ENCODE data around the gene WBP1.
"Not testable (repeated sequence)": the region's sequence is repeated elsewhere in the genome, so short reads cannot be mapped to it uniquely, and the experiment has no call there.

Gene WBP1

DNA sequence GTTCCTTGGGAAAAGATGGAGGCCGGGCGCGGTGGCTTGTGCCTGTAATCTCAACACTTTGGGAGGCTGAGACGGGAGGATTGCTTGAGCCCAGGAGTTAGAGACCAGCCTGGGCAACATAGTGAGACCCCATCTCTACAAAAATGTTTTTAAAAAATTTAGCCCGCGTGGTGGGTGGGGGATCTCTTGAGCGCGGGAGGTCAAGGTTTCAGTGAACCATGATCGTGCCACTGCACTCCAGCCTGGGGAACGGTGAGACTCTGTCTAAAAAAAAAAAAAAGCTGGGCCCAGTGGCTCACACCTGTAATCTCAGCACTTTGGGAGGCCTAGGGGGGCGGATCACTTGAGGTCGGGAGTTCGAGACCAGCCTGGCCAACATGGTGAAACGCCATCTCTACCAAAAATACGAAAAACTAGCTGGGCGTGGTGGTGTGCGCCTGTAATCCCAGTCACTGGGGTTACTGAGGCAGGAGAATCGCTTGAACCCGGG is 25.5 kb downstream of the WBP1 start:
- not testable (repeated sequence) for DNase-seq

DNA sequence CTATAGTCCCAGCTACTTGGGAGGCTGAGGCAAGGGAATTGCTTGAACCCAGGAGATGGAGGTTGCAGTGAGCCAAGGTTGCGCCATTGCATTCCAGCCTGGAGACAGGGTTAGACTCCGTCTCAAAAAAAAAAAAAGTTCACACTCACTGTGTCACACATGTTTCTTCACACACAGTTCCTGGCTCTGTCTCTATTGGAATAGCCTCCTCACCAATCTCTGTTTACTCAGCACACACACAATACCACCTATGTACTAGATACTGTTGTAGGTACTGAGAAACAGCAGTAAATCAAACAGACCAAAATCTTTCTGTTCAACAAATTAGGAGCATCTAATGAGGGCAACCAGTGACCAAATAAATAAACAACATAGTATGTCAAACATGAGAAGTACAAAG is 27.9 kb downstream of the WBP1 start:
- DNase-seq, result no peak

DNA sequence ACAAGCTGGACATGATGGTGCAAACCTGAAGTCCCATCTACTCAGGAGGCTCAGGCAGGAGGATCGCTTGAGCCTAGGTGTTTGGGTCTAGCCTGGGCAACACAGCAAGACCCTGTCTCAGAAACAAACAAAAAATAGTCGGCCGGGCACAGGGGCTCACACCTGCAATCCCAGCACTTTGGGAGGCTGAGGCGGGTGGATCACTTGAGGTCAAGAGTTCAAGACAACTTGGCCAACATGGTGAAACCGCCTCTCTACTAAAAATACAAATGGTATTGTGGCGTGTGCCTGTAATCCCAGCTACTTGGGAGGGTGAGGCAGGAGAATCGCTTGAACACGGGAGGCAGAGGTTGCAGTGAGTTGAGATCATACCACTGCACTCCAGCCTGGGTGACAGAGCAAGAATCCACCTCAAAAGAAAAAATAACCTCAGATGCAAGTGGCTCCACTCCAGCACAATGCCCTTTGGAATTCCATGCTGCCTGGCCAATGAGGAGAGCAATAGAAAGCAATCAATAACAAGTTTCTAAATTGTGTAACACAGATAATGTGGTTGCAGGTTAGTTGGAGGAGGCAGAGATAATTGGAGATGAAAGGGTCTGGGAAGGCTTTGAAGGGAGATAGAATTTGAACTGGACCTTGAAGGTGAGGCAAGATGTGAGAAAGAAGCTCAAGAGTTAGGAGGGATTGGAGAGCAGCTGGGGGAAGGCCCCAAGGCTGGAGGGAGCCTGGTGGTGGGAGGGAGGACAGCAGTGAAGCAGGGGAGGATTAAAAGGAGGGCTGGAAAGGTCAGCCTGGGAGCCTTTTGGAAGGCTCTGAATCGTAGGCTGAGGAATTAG is 30.6 kb downstream of the WBP1 start:
- no peak for DNase-seq

DNA sequence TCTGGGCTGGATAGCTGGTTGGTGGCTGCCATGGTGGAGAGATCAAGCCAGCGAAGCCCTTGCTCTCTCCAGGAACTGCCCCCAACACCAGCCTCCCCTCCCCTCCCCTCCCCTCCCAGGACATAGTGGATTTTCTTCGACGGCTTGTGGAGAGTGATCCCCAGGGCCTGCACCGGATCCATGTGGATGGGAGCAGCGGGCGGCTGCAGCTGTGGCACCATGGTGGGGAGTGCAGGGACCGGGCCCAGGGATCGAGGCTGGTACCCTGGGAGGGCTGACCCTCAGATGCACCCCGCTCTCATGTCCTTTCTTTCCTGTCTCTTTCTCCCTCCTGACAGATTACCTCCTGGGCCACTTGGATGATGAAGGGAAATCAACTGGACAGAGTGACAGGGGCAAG is 31.7 kb downstream of the WBP1 start:
- no peak for DNase-seq

DNA sequence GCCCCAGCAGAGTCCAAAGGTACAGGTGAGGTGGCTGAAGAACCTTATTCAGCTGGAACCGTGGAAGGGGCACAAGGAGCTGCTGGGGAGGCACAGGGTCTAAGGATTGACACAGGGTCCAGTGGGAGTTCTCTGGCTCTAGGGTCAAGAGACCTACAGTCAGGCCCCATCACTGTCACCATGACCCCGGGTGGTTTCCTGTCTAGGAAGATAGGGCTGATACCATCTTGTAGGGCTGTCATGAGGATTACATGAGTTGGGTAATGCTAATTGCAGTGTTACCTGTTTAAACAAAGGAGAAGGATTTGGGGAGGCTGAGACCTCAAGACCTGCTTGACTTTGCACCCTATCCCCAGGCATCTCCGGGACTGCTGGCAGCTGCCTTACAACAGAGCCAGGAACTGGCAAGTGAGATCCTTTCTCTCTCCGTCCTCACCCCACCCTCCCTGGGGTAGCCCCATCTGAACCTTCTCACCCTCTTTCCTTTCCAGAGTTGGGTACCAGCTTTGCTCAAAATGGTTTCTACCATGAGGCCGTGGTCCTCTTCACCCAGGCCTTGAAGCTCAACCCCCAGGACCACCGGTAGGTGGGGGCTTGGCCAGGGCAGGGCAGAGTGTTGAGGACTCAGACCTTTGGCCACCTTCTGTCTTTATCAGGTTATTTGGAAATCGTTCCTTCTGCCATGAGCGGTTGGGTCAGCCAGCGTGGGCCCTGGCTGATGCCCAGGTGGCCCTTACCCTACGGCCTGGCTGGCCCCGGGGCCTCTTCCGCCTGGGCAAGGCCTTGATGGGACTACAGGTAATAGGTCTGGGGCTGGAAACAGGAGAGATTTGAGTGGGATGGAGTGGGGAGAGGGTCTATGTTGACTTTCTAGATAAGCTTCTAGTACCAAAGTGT is 33.7 kb downstream of the WBP1 start:
- DNase-seq, result no peak

DNA sequence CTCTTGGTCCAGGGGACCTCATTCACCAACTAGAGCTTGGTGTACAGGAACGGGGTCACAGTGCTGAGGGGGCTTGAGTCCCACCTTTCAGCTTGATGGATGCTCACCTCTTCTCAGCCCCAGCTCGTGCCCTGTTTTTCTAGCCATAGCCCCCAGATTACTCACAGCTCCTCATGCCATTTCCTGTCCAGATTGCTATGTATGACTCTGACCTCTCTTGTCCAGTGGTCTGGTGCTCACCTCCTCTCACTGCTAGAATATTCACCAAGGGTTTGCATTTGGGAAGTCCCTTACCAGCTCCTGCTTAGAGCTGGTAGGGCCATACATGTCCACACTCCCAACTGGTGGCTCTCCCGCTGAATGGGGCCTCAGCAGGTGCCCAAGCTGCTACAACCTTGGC is 35.3 kb downstream of the WBP1 start:
- no peak for DNase-seq

DNA sequence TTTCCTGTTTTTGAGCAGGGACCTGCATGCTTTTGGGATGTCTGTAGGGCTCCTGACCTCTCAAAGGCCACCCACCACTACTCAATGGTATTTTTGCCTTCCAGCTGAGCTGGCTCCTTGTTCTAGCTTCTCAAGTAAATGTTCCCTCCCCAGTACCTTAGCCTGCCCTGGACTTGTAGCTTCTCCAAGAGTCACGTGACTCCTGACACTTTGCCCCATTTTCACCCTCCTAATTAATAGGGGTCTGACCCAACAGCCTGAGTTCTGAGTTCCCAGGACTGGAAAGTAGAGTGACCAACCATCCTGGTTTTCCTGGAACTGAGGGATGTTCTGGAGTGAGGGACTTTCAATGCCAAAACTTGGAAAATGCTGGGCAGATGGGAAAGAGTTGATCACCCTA is 37.2 kb downstream of the WBP1 start:
- DNase-seq, result no peak

DNA sequence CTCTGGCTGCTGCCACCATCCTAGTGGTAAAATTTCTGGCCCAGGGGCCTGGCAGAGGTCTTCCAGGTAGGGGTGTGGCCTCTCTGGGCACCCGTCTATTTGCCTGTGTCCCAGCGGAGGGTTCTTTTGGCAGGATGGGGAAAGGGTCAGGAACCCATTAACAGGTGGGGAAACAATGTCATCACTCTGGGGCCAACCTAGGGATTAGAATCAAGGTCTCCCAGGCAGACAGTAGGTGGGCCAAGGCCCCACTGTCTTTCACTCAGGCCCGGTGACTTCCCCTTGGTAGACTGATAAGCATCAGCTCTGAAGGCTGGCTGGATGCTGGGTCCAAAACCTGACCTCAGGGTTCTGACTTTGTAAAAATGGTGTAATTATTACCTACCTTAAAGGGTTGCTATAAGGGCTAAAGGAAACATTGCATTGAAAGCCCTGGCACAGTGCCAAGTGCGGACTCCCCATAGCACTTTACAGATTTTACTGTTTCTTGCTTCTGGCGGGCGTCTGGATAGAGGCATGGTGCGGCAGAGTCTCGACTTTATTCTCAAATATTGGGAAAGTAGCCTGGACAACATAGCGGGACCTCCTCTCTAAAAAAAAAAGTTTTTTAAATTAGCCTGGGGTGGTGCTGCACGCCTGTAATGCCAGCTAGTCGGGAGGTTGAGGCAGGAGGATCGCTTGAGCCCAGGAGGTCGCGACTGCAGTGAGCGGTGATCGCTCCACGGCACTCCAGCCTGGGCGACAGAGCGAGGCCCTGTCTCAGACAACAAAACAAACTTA is 38.9 kb downstream of the WBP1 start:
- DNase-seq, result peak; percentile 56

DNA sequence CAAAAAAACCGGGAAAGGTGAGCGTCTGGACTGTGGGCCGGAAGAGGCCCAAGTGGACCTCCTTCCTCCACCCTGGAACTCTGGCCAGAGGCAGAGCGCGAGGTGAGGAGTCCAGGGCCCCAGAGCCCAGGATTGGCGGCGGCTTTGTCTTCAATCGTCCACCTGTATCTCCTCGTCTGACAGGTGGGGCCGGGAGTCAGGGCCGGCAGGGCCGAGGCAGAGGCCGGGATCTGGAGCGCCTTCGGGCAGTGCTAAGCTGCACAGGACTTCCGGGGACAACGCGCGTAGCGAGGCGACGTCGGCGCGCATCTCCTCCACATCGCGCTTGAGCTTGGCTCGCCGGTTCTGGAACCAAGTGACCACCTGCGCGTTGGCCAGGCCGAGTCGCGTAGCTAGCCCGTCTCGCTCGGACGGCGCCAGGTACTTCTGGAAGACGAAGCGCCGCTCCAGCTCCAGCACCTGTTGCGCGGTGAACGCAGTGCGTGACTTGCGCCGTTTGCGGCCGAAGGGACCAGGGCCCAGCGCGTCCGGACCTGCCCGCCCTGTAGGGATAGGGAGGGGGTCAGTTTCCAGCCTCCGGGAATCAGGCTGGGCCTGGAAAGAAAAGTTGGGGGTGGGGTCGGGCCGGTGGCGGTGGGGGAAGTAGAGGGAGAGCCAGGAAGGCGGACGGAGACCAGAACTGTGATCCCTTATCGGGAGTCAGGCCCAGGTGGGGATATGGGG is 39.7 kb downstream of the WBP1 start:
- peak; percentile 53 for DNase-seq

DNA sequence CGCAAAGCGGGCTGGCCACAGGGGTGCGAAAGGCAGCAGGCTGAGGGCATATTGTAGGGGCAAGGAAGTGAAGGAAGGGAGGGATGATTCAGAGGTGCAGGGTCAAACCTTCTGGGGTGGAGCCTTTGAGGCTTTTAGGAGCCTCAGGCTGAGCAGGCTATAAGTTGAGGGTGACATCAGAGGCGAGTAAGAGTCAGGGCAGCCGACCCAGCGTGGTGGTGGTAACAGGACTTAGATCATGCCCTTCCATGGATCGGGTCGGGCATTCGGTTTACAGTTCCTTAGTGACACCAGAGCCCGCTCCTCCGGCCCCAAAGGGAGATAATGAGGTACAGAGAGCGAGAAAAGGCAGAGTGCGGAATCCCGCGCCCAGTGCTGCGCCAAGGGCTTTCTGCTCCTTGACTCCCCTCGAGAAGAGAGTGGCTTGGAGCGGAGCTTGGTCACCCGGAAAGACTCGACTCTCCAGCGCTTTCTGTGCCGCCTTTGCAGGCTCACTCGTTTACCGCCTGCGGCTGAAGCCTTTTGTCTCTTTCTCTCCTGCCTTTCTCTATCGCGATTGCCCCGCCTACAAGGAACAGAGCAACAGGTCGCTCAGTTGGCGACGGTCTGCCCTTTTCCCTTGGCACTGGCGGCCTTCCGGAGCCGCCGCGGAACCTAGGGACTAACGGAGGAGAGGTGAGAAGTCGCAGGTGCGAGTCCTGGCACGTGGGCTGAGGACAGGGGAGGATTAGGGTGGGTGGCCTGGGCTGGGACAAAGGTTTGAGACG is 40.4 kb downstream of the WBP1 start:
- peak; percentile 58 for DNase-seq

DNA sequence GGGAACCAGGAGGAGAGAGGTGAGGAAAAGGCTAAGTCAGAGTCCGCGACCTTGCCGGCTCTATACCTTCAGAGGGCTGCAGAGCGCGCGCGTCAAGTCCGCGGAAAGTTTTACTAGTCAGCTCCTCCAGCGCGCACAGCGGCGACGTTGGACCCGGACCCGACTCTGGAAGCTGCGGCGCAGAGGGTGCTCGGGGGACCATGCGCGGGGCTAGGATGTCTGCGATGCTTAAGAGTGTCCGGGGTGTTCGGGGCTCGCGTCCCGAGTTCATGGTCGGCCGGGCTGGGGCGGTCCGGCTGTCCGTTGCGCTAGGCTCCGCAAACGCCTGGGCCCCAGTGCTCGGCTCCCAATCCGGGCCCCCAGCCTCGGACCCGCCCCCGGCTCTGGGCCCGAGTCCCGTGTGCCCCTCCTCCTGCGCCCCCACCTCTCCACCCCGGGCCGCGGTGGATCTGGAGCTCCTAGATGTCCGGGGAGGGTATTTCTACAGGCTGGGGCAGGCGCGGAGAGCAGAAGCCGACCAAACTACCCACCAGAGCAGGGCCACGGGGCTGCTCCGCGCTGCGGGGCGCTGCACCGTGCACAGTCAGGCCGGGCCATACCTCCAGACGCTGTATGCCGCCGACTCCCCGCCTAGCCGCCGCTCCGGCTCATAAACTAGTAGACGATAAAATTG is 41.2 kb downstream of the WBP1 start, which contains the start of gene LBX2:
Gene LBX2, minus strand, starts transcription at position 337 of the 673 bp plus-strand sequence. Its CDS starts 66 bp downstream, at position 271.
- peak; percentile 67 for DNase-seq

DNA sequence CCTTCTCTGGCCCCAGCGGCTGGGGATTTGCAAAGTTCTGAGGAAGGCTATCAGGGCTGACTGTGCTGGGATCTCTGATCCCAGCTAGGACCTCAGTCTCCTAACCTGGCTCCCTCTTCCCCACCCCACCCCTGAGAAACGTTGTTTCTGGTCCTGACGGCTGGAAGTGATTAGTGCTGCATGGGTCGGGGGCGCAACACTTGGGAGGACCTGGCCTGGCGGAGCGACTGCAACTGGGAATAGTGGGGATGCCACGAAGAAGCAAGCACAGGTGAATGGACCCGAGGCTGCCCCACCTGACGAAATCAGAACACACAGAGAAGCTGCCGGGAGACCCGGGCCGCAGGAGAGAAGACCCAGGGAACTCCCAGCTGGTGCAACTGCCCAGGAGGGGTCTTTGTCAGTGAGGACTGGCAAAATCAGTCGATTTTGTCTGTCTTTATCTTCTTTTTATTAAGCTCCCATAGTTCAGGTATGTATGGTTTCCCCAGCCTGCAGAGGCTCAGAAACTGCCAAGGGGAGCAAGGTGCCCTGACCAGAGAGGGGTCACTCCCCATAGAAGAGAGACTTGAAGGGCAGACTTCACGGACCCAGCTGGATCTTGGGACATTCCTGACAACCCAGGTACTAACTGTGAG is 41.8 kb downstream of the WBP1 start:
- no peak for DNase-seq

DNA sequence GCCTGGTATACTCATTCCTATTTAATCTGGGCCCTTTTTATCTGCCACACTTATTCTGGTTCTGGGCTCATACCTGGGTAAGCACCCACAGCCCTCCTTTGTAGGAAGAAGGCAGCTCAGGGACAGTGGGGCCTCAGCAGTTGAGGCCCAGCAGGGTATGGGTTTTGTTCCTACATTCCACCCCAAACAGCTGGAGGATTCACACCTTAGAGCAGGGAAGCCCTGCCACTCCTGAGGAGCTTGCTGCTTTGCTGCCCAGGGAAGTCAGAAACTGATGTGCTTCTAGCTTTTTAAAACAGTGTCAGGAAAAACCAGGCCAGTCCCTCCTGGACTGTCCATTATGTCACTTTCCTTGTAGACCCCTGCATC is 42.3 kb downstream of the WBP1 start:
- no peak for DNase-seq

DNA sequence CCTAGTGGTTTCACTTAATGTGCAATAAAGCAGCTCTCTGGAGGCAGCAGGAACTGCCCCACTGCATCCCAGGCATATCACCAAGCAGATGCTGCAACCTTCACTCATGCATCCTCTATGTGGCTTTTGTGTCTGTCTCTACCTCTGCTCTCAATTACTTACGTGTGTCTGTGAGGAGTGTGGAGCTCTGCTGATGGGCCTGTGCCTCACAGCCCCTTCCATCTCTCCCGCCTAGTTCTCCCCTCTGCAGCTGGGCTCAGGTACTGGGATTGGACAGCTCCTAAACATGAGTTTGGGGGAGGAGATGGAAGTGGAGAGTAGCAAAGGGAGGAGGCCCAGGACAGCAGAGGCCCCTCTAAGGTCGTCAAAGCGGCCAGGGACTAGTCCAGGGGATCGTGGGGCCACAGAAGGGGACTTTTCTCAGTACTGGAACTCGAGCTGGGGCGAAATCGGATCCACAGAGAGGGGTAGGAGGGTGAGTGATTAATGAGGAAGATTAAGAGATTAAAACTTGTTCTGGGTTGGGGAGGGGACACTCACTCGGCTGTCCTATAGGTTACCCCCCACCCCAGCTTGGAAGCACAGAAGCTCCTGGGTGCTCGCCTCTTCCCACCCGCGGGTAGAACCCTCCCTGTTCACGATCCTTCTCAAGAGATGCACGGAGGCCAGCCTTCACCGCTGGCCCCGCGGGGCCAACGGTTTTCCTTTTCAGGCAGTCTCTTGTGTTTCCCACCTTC is 43.3 kb downstream of the WBP1 start:
- DNase-seq, result peak; percentile 48

DNA sequence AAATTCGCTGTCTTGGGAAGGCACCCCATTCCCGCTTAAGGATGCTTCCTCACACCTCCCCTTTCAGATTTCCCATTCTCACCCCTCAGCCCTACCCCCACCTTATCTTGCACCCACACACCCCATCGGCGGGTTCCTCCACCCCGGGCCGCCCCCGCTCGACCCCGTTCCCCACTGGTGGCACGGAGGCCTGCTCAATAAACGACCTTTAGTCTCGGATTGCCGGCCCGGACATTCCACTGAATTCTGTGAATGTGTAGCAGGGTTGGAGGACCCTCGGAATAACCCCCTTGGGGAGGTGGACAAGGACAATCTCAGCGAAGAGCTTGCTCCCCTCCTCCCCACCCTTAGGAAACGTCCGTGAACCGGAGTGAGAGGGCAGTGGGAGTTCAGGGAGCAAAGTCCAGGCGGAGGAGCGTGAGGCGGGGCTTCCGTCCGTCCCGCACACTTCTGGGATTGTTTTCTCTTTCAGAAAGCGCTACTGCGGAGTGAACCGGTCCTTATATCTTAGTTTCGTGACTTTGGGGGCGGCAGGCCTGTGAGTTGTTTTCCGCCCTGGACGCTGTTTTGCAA is 44.0 kb downstream of the WBP1 start:
- DNase-seq, result no peak

DNA sequence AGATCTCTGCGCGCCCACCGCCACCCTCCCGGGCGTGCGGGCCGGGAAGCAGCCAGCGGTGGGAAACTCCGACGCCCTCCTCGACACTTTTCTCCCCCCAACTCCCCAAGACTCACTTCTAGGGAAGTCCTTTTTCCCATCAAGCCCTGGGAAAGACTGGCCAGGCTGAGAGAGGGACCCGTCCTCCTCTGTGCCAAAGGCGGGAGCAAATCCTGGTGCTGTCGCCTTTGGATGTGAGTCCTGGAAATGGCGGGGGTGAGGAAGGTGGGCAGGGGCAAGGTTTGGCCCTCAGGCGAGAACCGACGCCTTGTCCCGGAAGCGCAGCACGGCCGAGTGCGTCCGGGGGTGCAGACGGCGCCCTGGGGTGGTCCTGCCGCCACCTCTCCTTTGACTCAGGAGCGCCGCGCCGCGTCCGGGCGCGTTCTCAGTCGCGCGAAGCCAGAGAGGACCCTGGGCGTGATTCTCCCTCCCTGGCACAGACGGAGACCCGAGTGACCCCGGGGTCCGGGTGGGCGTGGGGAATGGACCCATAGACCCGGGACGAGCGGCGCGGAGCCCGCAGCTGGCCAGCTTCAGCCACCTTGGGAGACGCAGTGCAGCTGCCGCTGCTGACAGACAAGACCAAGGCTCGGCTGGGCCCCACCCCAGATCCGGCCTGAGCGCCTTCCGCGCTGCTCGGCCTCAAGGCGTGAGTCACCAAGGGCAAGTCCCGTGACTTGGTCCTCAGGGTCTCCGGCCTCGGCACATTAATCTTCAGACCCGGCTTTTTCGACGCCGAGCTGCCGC is 44.7 kb downstream of the WBP1 start:
- DNase-seq, result peak; percentile 80

DNA sequence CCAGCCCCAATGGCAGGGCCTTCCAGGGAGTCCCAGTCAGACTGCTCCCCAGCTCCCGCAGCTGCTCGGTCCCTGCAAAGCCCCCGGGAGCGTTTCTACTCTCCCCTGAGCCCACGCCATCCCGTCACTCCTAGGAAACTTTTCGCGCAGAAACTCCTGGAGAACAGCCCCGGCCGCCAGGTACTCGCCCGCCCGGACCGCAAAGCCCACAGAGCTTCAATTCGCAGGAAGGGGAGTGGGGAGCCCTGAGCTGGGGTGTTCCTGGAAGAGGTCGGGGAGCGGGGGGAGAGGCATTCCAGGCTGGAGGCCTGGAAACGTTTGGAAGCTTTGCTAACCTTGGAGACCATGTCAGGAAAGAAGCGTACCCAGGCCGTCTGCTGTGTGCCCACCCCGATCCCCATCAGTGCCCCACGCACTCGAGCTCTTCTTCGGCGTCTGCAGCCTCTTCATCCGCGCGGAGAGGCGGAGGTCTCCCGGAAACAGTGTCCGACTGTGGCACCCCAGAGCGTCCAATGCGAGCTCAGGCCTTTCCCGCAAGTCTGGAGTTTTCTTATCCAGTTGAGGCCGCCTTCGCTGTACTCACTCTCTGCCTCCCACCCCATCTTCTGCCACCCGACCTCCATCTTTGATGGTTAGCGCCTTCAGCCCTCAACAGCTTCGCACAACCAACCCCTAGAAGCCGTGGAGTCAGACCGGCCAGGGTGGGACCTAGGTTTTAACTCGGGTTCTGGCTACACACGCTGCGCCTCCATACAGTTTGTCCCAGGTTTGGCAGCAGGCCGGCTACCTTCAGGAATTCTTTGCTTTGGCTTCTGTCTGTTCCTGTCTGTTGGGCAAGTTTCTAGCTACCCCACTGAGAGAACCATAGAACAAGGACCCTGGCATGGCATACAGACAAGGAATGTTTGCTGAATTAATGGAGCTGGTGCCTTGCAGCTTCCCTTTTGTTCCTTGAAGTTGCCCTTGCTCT is 45.6 kb downstream of the WBP1 start:
- peak; percentile 49 for DNase-seq

Data from right forelimb (tissue), 1 donor.